Measurements from ENCODE around the gene TMPRSS4.
"Not testable (repeated sequence)": the region's sequence is repeated elsewhere in the genome, so short reads cannot be mapped to it uniquely, and the experiment has no call there.

Gene TMPRSS4

GRCh38 chr11:118057251-118058145, 19.4 kb upstream of the TMPRSS4 start:
- no peak for DNase-seq

GRCh38 chr11:118058311-118059245, 18.3 kb upstream of the TMPRSS4 start:
- DNase-seq = no peak

- no peak for DNase-seq
Measured at GRCh38 chr11:118059246-118059940, 17.5 kb upstream of the TMPRSS4 start.

GRCh38 chr11:118060081-118060661, 16.7 kb upstream of the TMPRSS4 start:
- DNase-seq = no peak

- no peak for DNase-seq
Measured at GRCh38 chr11:118060869-118061268, 16.0 kb upstream of the TMPRSS4 start.

- no peak for DNase-seq
Measured at GRCh38 chr11:118061586-118062125, 15.2 kb upstream of the TMPRSS4 start.

- DNase-seq = not testable (repeated sequence)
Measured at GRCh38 chr11:118062181-118062580, 14.7 kb upstream of the TMPRSS4 start.

- DNase-seq = not testable (repeated sequence)
Measured at GRCh38 chr11:118062631-118063030, 14.2 kb upstream of the TMPRSS4 start.

GRCh38 chr11:118064956-118065355, 11.9 kb upstream of the TMPRSS4 start:
- DNase-seq = no peak

GRCh38 chr11:118065384-118065783, 11.5 kb upstream of the TMPRSS4 start:
- no peak for DNase-seq

GRCh38 chr11:118067006-118067405, 9.9 kb upstream of the TMPRSS4 start:
- DNase-seq = no peak

GRCh38 chr11:118068206-118068944, 8.5 kb upstream of the TMPRSS4 start:
- no peak for DNase-seq

- no peak for DNase-seq
Measured at GRCh38 chr11:118068945-118069612, 7.8 kb upstream of the TMPRSS4 start.

- no peak for DNase-seq
Measured at GRCh38 chr11:118071416-118072030, 5.4 kb upstream of the TMPRSS4 start.

- no peak for DNase-seq
Measured at GRCh38 chr11:118073554-118073953, 3.3 kb upstream of the TMPRSS4 start.

- DNase-seq = no peak
Measured at GRCh38 chr11:118074091-118074685, 2.7 kb upstream of the TMPRSS4 start.

- no peak for DNase-seq
Measured at GRCh38 chr11:118074785-118075184, 2.1 kb upstream of the TMPRSS4 start.

- DNase-seq = no peak
Measured at GRCh38 chr11:118078911-118079411, 2.1 kb downstream of the TMPRSS4 start.

- peak in 1 of 2 donors; percentile 23 for DNase-seq
Measured at GRCh38 chr11:118079491-118079890, 2.6 kb downstream of the TMPRSS4 start.

- DNase-seq = no peak
Measured at GRCh38 chr11:118080296-118080695, 3.4 kb downstream of the TMPRSS4 start.
